ENCODE results near the gene RORB.

Gene RORB

GRCh38 chr9:74643303-74643923, 146.3 kb downstream of the RORB start:
- peak overlapping the region; percentile 45 for H3K27ac ChIP-seq
- TF ChIP-seq, protein P1, sequence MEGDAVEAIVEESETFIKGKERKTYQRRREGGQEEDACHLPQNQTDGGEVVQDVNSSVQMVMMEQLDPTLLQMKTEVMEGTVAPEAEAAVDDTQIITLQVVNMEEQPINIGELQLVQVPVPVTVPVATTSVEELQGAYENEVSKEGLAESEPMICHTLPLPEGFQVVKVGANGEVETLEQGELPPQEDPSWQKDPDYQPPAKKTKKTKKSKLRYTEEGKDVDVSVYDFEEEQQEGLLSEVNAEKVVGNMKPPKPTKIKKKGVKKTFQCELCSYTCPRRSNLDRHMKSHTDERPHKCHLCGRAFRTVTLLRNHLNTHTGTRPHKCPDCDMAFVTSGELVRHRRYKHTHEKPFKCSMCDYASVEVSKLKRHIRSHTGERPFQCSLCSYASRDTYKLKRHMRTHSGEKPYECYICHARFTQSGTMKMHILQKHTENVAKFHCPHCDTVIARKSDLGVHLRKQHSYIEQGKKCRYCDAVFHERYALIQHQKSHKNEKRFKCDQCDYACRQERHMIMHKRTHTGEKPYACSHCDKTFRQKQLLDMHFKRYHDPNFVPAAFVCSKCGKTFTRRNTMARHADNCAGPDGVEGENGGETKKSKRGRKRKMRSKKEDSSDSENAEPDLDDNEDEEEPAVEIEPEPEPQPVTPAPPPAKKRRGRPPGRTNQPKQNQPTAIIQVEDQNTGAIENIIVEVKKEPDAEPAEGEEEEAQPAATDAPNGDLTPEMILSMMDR (conservative IDR thresholded peaks at IDR 0.05), result no peak

GRCh38 chr9:74644023-74644422, 146.9 kb downstream of the RORB start:
- TF ChIP-seq, protein P1 (conservative IDR thresholded peaks at IDR 0.05), result no peak
- H3K27ac ChIP-seq, result peak overlapping the region; percentile 45

DNA sequence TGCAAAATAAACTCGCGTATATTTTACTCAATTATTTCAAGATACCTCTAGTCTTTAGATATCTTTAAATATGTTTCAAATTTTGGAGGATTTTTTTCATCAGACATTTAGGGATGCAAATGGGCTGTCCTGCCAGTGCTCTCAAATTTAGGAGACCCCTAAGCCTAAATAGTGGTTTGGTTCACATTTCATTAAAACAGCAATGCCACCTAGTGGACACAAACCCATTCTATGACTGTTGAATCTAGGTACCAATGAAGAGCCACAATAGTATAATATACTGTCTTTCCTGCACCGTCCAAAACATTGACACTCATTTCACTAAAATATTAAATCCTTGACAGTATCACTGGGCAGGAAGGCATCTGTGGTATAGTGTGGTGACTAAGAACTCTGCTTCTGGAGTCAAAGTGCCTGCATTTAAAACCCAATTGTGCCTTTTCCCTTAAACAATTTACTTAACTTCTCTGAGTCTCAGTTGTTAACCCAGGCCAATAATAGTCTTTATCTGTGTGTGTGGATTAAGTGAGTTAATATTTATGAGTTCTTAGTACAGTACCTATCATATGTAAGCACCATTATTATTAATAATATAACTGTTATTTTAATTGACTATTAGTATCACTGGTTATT, 148.0 kb downstream of the RORB start:
- peak overlapping the region; percentile 45; the same call in 1 of the 2 replicates for H3K27ac ChIP-seq
- TF ChIP-seq, protein P1 (conservative IDR thresholded peaks at IDR 0.05), result peak; percentile 78

DNA sequence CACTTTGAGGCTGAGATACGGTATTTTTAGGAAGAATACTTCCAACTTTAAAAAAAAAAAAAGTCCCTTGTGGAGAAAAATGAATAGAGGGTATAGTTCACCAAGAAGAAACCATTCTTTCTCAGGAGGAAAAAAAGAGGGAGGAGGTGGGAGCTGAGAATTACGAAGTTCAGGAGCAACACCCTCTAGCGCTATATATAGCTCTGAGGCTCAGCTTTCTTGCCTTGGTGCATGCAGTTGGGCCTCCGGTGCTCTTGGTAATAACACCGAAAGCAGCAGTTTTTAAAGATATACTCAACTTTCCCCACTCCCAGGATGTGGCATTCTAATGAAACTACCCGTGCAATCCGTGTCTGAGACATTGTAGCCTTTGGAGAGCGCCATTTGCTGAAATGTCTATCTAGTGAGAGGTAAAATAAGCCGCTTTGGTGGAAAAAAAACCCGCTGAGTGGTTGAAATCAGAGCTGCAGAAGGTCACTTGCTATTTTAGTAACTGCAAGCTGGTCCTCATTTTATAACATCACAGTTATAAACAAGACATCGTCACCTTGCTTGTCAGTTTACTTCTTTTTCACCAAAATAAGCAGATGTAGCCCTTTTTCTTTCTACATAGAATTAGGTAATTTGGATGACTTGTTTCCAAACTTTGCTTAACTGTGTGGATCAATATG, 156.4 kb downstream of the RORB start:
- H3K27ac ChIP-seq, result no peak overlapping the region
- TF ChIP-seq, protein P1 (conservative IDR thresholded peaks at IDR 0.05), result no peak

DNA sequence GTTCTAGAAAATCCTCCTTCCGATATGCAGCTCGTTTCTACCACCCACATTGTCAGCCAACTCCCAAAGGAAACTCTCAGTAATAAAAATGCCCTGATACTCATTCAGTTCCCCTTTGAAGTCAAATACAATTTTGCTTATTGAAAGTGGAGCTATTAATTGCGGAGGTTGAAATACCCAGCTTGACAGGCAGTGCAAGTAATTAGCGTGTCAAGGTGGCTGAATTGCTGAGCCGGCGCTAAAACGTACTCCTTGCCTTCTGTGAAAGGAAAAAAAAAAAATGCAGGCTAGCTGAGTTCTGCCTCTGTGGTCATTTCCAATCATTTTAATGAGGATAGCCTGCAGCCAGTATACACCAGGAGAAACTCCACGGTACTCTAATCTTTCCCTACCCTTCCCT, 165.5 kb downstream of the RORB start:
- TF ChIP-seq, protein P1 (conservative IDR thresholded peaks at IDR 0.05), result no peak
- H3K27ac ChIP-seq, result no peak overlapping the region

DNA sequence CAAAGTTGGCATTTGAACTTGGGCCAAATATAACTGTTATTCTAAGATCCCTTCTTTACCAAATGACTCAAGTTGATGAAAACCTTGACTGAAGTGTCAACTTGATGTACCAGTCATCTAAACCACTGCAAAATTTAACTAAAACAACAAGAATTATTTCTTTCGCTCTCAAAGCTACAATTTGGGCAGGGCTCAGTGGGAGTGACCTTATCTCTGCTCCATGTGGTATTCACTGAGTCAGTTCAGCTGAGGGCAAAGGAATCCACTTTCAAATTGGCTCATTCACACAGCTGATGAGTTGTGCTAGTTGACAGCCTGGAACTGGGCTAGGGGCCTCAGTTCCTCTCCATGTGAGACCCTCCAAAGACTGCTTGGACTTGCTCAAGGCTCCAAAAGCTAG, 166.3 kb downstream of the RORB start:
- TF ChIP-seq, protein P1 (conservative IDR thresholded peaks at IDR 0.05), result no peak
- no peak overlapping the region for H3K27ac ChIP-seq

- TF ChIP-seq, protein P1 (conservative IDR thresholded peaks at IDR 0.05), result no peak
- H3K27ac ChIP-seq, result no peak overlapping the region
These were observed 169.6 kb downstream of the RORB start for GRCh38 chr9:74666625-74667316.

All from VCaP (cell line).